Stimulated activated CD4-positive, alpha-beta T cell treated with anti-CD3 and anti-CD28 coated beads, Interleukin-4, amount 100 ng/mL, for 48 hours (primary cell): Measurements from ENCODE around the gene LRRC66.

Experiments
- DNase-seq, 2 donors: peaks; one replicate each; pipeline ENCODE4 v3.0.0-alpha.2; 2020; ENCODE audit warnings: low read depth in 2 of 2

The LRRC66 gene

DNA sequence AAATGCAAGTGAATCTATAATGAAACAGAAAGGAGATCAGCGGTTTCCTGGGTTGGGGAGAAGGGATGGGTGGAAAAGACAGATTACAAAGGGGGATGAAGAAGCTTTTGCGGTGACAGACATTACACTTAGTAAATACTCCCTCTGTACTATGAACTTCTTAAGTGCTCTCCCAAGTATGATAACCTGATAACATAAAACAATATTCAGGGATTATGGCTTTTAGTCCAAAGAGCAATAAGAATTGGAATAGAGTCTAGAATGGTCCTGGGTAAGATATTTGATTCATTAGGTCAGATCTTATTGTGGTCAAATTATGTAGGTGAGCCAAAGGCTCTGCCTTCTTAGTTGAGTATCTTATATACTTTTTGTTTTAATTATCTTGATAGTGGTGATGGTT, 9.2 kb downstream of the LRRC66 start:
- DNase-seq = no peak

DNA sequence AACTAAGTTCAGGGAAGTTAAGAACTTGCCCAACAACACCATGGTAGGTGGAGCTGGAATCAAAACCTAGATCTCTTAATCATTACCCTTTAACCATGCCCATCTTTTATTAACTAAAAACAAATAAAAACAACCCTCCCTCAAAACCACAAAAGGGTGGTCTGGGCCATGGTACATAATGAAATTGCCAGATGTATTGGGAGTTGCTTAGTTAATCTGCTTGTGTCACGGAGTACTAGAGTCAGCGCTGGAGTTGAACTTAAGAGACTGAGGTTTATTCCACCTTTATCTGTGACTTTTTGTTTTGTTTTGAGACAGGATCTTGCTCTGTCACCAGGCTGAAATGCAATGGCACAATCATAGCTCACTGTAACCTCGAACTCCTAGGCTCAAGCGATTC, 13.3 kb downstream of the LRRC66 start:
- no peak for DNase-seq

DNA sequence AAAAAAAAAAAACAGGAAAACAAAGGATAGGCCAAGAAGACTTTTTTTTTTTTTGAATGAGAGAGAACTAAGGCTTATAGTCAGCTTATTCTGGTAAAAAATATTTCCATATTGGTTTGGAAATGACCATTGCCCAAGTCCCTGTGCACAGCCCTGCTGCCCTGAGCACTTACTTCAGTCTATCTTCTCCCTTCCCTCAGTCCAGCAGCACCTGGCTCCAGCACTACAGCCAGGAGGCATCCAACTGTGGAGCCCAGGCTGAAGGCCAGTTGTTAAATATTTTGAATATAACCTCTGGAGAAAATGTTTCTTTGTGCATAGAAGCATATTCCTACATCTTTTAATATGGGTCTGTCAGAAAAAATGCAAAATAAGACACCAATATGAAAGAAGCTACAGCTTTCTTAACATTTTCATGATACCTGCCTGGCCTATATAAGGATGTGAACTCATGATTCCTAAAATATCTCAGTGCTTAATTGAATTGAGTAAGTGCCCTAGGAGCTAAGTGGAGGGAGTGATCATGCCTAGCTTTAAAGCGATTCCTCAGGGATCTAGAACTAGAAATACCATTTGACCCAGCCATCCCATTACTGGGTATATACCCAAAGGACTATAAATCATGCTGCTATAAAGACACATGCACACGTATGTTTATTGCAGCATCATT, 14.4 kb downstream of the LRRC66 start:
- DNase-seq = no peak

DNA sequence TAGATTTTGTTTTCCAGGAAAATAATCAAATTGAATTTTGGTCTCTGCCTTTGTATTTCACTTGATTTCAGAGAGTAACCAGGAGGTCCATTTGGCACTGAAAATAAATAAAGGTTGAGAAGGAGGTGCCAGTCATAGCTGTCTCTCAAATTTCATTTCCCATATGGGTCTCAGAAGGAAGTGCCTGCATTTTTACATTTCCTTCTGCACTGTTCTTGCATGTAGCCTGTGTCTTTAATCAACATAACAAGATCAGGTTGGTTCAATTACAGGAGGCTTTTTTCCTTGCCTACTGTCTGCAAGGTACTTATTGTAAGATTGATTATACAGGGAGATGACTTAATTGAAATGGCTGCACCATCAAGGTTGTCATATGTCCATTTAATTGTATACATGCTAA, 15.7 kb downstream of the LRRC66 start:
- DNase-seq = no peak

DNA sequence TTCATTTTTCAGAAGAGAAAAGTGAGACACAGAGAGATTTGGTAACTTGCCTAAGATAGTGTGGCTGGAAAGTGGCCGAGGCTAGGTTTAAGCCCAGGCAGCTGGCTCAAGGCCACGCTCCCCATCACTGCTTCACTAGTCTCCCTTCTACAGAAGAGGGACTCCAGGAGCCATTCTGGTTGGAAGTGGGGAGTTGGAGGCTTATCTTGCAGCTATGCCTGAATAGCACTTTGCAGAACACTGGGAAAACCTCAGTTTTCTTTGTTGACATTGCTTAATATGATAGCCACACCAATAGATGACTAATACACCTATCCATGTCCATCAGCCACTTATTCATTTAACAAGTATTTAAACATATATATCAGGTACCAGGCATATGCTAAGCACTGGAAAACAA, 18.5 kb downstream of the LRRC66 start:
- DNase-seq = no peak

DNA sequence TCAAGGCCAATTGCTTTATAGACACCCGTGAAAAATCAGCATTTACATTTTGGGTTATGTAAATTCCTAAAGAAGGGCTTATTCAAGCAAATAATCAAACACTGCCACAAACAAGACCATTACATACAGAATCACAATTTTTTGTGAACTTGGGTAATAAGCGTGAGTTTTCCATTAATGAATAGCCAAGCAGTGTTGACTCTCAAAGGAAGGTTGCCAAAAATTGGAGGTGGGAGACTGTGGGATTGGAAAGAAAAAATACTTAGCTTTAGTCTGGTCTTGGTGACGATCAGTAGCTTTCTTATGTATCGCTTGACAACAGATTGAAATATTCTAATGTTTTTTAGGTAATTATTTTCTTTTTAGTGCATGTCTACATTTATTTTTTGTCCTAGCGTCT, 20.9 kb downstream of the LRRC66 start:
- DNase-seq = no peak

DNA sequence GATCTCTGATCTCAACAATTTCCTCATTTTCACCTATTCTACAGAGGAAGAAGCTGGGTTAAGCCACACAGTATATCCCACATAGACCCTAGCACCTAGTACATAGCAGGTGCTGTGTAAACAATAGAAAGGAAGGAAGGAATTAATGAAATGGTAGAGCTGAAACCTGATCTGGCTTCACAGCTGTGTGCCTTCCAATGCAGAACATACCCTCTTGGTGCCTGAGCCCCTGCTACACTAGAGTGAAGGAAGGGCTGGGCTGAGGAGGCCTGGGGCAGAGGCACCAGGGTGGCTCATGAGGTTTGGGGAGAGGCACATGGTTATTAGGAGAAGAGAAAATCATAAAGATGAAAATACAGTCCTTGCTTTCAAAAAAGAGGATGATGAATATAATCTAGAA, 21.3 kb downstream of the LRRC66 start:
- DNase-seq = no peak

DNA sequence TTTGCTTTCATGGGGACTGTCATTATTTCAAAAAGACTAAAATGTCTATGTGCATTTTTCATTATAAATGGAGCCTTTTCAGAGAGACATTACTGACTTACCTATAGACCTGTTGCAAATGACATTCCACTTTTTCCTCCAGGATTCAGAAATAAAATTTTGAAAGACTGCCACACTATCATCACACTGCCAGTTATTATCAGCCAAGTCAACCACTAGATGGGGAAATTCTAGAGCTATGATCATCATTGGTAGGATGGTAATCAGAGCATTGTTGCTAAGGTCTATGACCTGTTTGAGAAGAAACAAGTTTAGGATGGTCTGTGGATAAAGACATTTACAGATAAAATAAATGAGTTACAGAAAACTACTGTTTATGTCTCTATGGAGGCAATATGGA, 22.5 kb downstream of the LRRC66 start:
- no peak for DNase-seq

DNA sequence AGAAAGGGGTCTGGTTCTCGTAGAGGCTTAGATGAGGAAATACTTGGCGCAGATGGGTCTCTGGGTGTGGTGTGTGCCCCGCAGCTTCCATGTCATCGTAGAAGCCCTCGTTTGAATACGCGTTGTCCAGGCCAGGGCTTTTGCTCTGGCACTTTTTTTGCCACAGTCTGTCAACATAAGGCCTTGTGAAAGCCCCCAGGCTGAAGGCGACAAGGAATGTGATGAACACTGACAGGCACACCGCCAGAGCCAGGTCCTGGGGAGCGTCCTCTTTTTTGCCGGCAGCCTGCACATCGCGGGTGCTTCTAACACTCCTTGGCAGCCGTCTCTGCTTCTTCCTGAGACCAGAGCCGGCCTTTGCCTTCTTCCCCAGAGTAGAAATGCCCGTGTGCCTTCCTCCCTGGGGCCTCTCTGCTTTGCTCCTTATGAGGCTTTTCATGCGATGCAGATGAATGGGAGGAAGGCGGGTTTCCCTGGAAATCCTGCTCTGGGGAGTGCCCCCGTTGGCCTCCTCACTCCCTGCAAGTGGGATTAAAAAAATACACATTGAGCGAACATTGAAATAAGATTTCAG, 24.4 kb downstream of the LRRC66 start:
- DNase-seq = no peak

DNA sequence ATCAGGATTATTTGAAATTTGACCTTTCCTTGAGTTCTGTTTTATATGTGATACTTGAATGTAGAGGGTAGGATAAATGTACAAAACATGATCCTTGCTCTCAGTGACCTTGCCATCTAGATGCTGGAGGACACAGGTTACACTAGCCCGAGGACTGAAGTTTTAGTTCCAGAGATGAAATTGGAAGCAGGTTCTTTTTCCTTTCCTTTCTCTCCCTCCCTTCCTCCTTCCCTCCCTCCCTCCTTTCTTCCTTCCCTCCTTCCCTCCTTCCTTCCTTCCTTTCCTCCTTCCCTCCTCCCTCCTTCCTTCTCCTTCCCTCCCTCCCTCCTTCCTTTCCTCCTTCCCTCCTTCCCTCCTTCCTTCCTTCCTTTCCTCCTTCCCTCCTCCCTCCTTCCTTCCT, 54.3 kb downstream of the LRRC66 start:
- DNase-seq = no peak

DNA sequence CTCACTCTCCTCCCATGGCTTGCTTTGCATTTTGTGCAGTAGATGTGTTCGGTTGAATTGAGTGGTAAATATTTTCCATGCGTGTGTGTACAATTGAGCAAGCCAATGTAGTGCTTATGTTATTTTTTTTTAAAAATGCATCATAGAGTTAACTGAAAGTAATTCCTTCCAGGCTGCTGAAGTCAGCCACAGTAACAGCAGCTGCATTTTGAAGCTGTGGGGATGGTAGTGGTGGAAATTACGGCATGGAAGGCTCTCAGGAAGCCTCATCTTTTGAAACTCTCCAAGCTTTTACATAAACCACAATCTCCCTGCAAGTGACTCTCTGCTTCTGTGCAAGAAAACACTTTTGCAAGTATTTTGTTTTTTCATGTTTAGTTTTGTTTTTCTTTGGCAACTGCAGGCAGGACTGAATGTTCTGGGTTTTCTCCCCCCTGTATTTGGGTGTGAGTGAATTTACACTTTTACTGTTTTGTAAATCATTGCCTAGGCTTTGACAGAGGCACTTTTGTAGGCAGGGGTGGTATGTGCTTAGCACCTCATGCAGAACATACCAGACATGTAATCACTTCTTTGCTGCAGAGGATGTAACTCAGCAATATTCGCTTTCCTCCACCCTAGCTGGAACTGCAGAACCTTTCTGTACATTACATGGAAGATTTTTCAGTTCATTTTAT, 56.2 kb downstream of the LRRC66 start:
- no peak for DNase-seq

DNA sequence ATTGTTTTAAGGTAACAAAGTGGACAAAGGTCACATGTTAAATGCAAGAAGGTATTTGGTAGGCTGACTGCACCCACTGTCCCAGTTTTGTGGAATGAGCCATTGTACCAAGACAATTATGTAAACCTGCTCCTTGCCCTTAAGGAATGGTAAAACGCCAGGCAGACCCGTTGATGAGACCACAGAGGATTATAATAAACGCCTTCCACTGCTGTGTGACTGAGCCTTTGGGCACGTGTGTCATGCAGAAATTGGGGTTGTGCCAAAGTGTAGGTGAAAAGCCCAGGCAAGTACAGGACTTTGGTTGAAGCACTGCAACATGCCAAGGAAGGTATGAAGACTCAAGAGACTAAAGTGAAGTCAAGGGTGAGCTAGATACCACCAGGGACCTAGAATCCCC, 59.7 kb downstream of the LRRC66 start:
- DNase-seq = no peak

DNA sequence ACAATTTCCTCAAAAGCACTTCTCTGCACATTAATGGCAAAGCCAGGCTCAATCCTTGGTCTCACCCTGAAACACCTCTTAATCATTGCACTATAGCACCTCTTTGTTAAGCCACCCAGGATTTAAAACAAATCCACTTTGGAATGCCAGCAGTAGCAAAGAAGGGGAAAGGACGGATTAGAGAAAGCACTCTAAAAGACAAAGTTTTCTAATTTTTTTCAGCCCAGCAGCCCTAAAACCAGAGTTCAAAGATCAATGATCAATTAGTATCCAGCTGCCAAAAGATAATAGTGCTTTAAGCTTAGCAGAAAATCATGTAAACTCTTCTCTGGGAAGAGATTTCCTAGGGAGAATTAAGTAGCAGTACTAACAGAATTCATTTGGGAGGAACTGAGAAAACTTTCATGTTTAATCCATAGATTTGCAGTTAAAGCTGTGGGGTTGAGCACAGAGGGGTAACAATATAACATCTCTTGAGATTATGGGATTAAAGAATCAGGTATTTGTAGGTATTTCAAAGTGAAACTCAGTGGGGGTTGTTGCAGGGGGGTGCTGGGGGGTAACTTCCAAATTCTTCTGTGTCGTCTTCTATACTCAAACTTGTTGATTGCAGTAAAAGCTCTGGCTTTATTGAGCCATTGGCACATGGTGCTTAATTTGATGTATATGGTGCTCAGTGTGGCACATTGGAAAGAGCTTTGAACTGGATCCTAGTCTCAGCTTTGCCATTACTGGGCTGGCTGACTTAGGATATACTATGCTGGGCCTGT, 61.8 kb downstream of the LRRC66 start:
- no peak for DNase-seq
